K562 (cell line): Measurements from ENCODE around the gene GABPB2. TPM values are rescaled to one million over a fixed set of nuclear protein-coding genes. Genes with fewer than 3 reads are reported as not detected.

Source experiments
- BRF1 ChIP-seq: IDR thresholded peaks from 3 replicates; pipeline ENCODE4 v1.6.1; 2011; ENCODE audit warnings: borderline replicate concordance, mild to moderate bottlenecking; ENCODE audit not compliant: insufficient read length; ENCODE audit errors: extremely low read depth
- CEBPB ChIP-seq: fragments of 450-650 bp; IDR thresholded peaks from 2 replicates; pipeline ENCODE4 v1.6.1; 2016; ENCODE audit warnings: missing genetic modification characterization, missing compliant biosample characterization
- CREB5 ChIP-seq: fragments of 250-450 bp; sonication (Bioruptor Pico); IDR thresholded peaks from 2 replicates; pipeline ENCODE4 v1.5.0; 2020; ENCODE audit warnings: mild to moderate bottlenecking
- ETV5 ChIP-seq: sonication (generic); formaldehyde crosslinking; IDR thresholded peaks from 2 replicates; pipeline ENCODE4 v1.4.0; 2020; ENCODE audit warnings: low read depth, mild to moderate bottlenecking, missing genetic modification reagents
- FOXJ3 ChIP-seq: sonication (generic); formaldehyde crosslinking; IDR thresholded peaks from 2 replicates; pipeline ENCODE4 v1.4.0; 2020; ENCODE audit warnings: mild to moderate bottlenecking, missing genetic modification reagents
- GATA2 ChIP-seq: sonication (generic); formaldehyde crosslinking; IDR thresholded peaks from 2 replicates; pipeline ENCODE4 v1.4.0; 2020; ENCODE audit warnings: mild to moderate bottlenecking, missing genetic modification reagents
- HDAC3 ChIP-seq: fragments of 450-650 bp; IDR thresholded peaks from 2 replicates; pipeline ENCODE4 v1.6.1; 2018; ENCODE audit warnings: borderline replicate concordance, mild to moderate bottlenecking, moderate library complexity; ENCODE audit not compliant: partially characterized antibody
- KAT7 ChIP-seq: sonication (generic); formaldehyde crosslinking; IDR thresholded peaks from 2 replicates; pipeline ENCODE4 v1.8.0; 2022; ENCODE audit warnings: missing genetic modification reagents, mild to moderate bottlenecking, borderline replicate concordance
- L3MBTL2 ChIP-seq: fragments of 450-650 bp; IDR thresholded peaks from 2 replicates; pipeline ENCODE4 v1.6.1; 2016; ENCODE audit warnings: mild to moderate bottlenecking, moderate library complexity
- MLX ChIP-seq, 2 experiments: fragments of 450-650 bp in 1 of 2; sonication (generic) in 1 of 2; formaldehyde crosslinking; conservative IDR thresholded peaks; 2 replicates each; pipeline versions ENCODE4 v1.4.0 to v1.8.1; 2020 to 2022; ENCODE audit warnings: mild to moderate bottlenecking in 1 of 2, missing genetic modification reagents in 1 of 2
- MTF1 ChIP-seq: fragments of 250-450 bp; sonication (Bioruptor Pico); IDR thresholded peaks from 2 replicates; pipeline ENCODE4 v1.9.0; 2021; ENCODE audit warnings: moderate library complexity, mild to moderate bottlenecking, inconsistent platforms, borderline replicate concordance
- NCOR1 ChIP-seq: fragments of 450-650 bp; IDR thresholded peaks from 2 replicates; pipeline ENCODE4 v1.6.1; 2016; ENCODE audit warnings: mild to moderate bottlenecking, moderate library complexity
- POU5F1 ChIP-seq: fragments of 150-350 bp; IDR thresholded peaks from 2 replicates; pipeline ENCODE4 v1.6.1; 2014; ENCODE audit warnings: borderline replicate concordance, low read length, low read depth, mild to moderate bottlenecking; ENCODE audit not compliant: partially characterized antibody
- PTBP1 ChIP-seq: fragments of 200-400 bp; formaldehyde crosslinking; IDR thresholded peaks from 2 replicates; pipeline ENCODE4 v1.6.1; 2017; ENCODE audit warnings: low read depth, low read length
- SIN3A ChIP-seq, 2 experiments: fragments of 150-350 bp in 1 of 2; IDR thresholded peaks; 2 replicates each; pipeline ENCODE4 v1.6.1; 2011 to 2016; ENCODE audit warnings: borderline replicate concordance in 2 of 2, low read depth in 2 of 2, low read length in 2 of 2, mild to moderate bottlenecking in 2 of 2, moderate library complexity in 2 of 2; ENCODE audit not compliant: control insufficient read depth in 1 of 2
- SPI1 ChIP-seq: IDR thresholded peaks from 2 replicates; pipeline ENCODE4 v1.6.1; 2011; ENCODE audit warnings: low read depth, low read length, control low read depth, borderline replicate concordance
- STAT5B ChIP-seq: fragments of 250-450 bp; sonication (Bioruptor Pico); IDR thresholded peaks from 2 replicates; pipeline ENCODE4 v1.8.0; 2021; ENCODE audit warnings: mild to moderate bottlenecking, inconsistent platforms
- TAL1 ChIP-seq: fragments of 450-650 bp; IDR thresholded peaks from 2 replicates; pipeline ENCODE4 v1.6.1; 2016; ENCODE audit warnings: mild to moderate bottlenecking
- TBP ChIP-seq: optimal IDR thresholded peaks from 2 replicates; pipeline ENCODE3; 2011; ENCODE audit warnings: low read depth, low read length, improper control_type of control experiment
- TCF7 ChIP-seq: sonication (generic); IDR thresholded peaks from 2 replicates; pipeline ENCODE4 v1.6.1; 2016; ENCODE audit warnings: antibody characterized with exemption, borderline replicate concordance
- ZBTB17 ChIP-seq: fragments of 450-650 bp; formaldehyde crosslinking; IDR thresholded peaks from 2 replicates; pipeline ENCODE4 v1.4.0; 2020; ENCODE audit warnings: mild to moderate bottlenecking
- ZNF133 ChIP-seq: fragments of 250-450 bp; sonication (Bioruptor Pico); IDR thresholded peaks from 2 replicates; pipeline ENCODE4 v1.4.0; 2020; ENCODE audit warnings: mild to moderate bottlenecking
- polyA plus RNA-seq, 8 experiments: library from polyadenylated mRNA; depleted of rRNA in 4 of 8; stranded (reverse) in 5 of 8; unstranded in 3 of 8; fragments of >200 nt; fragmentation: Nextera tagmentation in 2 of 8; fragmentation: Illumina TruSeq in 1 of 8; extraction: Ambion mirVana in 2 of 8; extraction: Trizol in 1 of 8; gene quantifications; 2 replicates each; pipeline versions ENCODE4 v1.2.1 to v1.2.3, GENCODE V29; 2011 to 2014; ENCODE audit warnings: inconsistent platforms in 1 of 8, missing spikeins in 1 of 8
- total RNA-seq, 7 experiments: library from RNA; depleted of rRNA in 6 of 7; stranded (reverse); fragments of >200 nt in 6 of 7; fragmentation: Illumina TruSeq in 2 of 7; extraction: Trizol in 2 of 7; gene quantifications; 2 replicates each; pipeline versions ENCODE4 v1.2.1 to v1.2.3, GENCODE V29; 2011 to 2021; ENCODE audit warnings: low replicate concordance in 1 of 7
- TF ChIP-seq, protein P1 (sequence below): sonication (generic); formaldehyde crosslinking; IDR thresholded peaks from 2 replicates; pipeline ENCODE4 v1.4.0; 2020; ENCODE audit warnings: mild to moderate bottlenecking, missing genetic modification reagents

Gene GABPB2
- total and polyA plus RNA-seq, 9 of the 15 experiments (the other 6 are each of a cell fraction or from before 2014, with no cell fraction given): 2.2 to 13.3 (median 6.1) TPM

- TF ChIP-seq TCF7 (0 out of 2 replicates have a peak, but pooled peaks have one; percentile 40), CEBPB (tag) (no peak), TAL1 (peak; percentile 5; the same call in 1 of the 2 replicates), BRF1 (no peak), CREB5 (no peak), FOXJ3 (CRISPR knock-in tag) (no peak), SIN3A (IDR thresholded peaks at IDR 0.05; ENCODE audit: borderline replicate concordance in 2 of 2, control insufficient read depth in 1 of 2, low read depth in 2 of 2, low read length in 2 of 2) (peak; percentile 31 to 47; a peak in 2 of 4 replicates), MTF1 (CRISPR knock-in tag) (no peak), SPI1 (0 out of 2 replicates have a peak, but pooled peaks have one; percentile 17), HDAC3 (peak; percentile 88), NCOR1 (peak; percentile 64), KAT7 (peak; percentile 65), L3MBTL2 (peak; percentile 82), TBP (peak; percentile 87), PTBP1 (no peak), POU5F1 (no peak), ZBTB17 (CRISPR knock-in tag) (peak; percentile 49; the same call in 1 of the 2 replicates), ETV5 (peak; percentile 87), STAT5B (CRISPR knock-in tag) (no peak), ZNF133 (CRISPR knock-in tag) (no peak), MLX (CRISPR knock-in tag; conservative IDR thresholded peaks at IDR 0.05) (no peak), GATA2 (CRISPR knock-in tag) (no peak)
- TF ChIP-seq, protein P1, sequence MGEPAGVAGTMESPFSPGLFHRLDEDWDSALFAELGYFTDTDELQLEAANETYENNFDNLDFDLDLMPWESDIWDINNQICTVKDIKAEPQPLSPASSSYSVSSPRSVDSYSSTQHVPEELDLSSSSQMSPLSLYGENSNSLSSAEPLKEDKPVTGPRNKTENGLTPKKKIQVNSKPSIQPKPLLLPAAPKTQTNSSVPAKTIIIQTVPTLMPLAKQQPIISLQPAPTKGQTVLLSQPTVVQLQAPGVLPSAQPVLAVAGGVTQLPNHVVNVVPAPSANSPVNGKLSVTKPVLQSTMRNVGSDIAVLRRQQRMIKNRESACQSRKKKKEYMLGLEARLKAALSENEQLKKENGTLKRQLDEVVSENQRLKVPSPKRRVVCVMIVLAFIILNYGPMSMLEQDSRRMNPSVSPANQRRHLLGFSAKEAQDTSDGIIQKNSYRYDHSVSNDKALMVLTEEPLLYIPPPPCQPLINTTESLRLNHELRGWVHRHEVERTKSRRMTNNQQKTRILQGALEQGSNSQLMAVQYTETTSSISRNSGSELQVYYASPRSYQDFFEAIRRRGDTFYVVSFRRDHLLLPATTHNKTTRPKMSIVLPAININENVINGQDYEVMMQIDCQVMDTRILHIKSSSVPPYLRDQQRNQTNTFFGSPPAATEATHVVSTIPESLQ: peak; percentile 6; the same call in 1 of the 2 replicates
Observed at GRCh38 chr1:151070474-151071276, at the start of gene GABPB2 (continued).
